Astrocyte (in vitro differentiated cells and primary cell): ENCODE measurements around the gene ANAPC13.

Experiments used
- EZH2 ChIP-seq: IDR thresholded peaks from 2 replicates; pipeline ENCODE4 v1.6.1; 2012; ENCODE audit warnings: mild to moderate bottlenecking, low read length, inconsistent platforms; ENCODE audit not compliant: insufficient read depth
- TF ChIP-seq, protein P1 (sequence below): IDR thresholded peaks from 2 replicates; pipeline ENCODE4 v1.5.1; 2011; ENCODE audit warnings: low read depth, mild to moderate bottlenecking, inconsistent platforms, low read length, moderate library complexity; ENCODE audit not compliant: insufficient read depth

DNA sequence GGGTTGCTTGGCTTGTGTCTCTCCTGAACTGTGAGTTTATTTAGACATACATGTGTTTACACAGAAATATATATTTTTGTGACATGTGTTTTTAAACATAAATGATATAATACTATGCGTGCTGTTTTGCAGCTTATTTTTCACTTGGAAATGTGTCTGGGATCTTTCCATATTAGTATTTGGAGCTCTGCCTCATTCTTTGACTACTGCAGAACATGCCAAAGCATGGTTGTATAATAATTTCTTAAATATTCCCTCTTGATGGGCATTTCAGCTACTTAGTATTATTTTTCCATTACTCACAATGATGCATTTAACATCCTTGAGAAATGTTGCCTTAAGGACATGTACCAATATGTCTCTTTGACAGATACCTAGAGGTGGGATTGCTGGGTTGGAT lies 19.5 kb downstream of the ANAPC13 start:
- TF ChIP-seq, protein P1, sequence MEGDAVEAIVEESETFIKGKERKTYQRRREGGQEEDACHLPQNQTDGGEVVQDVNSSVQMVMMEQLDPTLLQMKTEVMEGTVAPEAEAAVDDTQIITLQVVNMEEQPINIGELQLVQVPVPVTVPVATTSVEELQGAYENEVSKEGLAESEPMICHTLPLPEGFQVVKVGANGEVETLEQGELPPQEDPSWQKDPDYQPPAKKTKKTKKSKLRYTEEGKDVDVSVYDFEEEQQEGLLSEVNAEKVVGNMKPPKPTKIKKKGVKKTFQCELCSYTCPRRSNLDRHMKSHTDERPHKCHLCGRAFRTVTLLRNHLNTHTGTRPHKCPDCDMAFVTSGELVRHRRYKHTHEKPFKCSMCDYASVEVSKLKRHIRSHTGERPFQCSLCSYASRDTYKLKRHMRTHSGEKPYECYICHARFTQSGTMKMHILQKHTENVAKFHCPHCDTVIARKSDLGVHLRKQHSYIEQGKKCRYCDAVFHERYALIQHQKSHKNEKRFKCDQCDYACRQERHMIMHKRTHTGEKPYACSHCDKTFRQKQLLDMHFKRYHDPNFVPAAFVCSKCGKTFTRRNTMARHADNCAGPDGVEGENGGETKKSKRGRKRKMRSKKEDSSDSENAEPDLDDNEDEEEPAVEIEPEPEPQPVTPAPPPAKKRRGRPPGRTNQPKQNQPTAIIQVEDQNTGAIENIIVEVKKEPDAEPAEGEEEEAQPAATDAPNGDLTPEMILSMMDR = no peak
- TF ChIP-seq EZH2 = no peak
